ENCODE measurements around the gene GAPDH.
"Not testable (repeated sequence)": the region's sequence is repeated elsewhere in the genome, so short reads cannot be mapped to it uniquely, and the experiment has no call there.

Gene GAPDH

GRCh38 chr12:6533923-6534694 is at the start of gene GAPDH:
GAPDH (plus strand) TSS chr12:6534517; CDS start chr12:6534833, 316 bp downstream.
- peak; percentile 99 for DNase-seq

DNA sequence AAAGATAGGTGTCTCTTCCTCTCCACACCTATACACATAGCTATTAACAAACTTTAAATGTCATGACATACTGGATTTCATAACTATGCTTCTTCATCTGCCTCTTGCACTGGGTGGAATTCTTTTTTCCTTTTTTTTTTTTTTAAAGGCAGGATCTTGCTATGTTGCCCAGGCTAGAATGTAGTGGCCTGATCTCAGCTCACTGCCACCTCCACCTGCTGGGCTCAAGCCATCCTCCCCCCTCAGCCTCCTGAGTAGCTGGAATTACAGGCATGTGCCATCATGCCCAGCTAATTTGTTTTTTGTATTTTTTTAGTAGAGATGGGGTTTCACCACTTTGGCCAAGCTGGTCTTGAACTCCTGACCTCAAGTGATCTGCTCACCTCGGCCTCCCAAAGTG is 46.1 kb upstream of the GAPDH start:
- DNase-seq = no peak

GRCh38 chr12:6489449-6489848 is 44.9 kb upstream of the GAPDH start:
- no peak for DNase-seq

DNA sequence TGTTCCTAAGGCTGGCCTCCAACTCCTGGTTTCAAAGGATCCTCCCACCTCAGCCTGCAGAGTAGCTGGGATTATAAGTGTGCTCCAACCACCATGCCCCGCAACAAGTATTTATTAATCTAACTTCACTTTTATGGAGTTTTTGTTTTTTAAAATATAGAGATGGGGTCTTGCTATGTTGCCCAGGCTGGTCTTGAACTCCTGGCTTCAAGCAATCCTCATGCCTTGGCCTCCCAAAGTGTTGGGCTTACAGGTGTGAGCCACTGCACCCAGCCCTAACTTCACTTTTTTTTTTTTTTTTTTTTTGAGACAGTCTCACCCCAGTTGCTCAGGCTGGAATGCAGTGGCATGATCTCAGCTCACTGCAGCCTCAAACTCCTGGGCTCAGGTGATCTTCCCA is 43.6 kb upstream of the GAPDH start:
- DNase-seq = not testable (repeated sequence)

GRCh38 chr12:6492838-6493496 is 41.4 kb upstream of the GAPDH start, which contains the start of gene MRPL51:
MRPL51 (minus strand) TSS chr12:6493262; CDS start chr12:6493136, 126 bp downstream.
- DNase-seq = peak; percentile 97

DNA sequence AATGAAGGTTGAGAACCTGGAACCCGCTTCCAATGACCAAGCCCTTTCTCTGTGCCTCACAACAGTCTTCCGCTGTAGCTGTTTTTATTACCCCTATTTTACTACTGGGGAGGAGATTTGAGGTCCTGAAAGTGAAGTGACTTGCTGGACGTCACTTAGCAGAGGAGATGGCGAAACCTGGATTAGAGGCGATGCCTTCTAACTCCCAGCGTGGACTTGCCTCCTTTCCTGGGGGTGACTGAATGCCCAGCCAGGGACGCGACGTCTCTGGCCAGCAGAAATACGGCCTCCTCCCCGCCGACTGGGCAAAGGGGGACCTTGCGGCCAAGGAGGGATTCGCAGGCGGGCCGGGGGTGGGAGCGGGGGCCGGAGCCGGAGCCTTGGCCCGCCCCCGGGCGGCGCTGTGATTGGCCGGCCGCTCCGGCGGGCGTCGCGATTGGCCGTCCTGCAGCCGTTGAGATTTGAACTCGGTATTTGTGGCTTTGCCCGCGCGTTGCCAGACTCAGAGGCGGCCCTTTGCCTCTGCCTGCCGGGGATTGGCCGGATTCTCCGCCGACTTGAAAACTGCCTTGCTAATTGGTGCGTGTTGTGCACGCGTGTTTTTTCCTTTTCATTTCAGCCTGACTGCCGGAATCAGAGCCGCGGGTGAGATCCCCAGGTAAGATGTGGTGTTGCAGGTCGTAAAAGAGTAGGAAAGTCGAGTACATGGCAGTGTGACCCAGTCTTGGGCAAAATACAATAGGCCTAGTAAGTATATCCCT is 40.6 kb upstream of the GAPDH start, which contains the start of gene NCAPD2:
NCAPD2 (plus strand) TSS at position 606 of the 761 bp plus-strand sequence. CDS start 997 bp downstream, outside the sequence.
- DNase-seq = peak; percentile 95

- DNase-seq = no peak
Observed at GRCh38 chr12:6494258-6494743, 40.0 kb upstream of the GAPDH start.

- DNase-seq = no peak
Observed at GRCh38 chr12:6494968-6495367, 39.3 kb upstream of the GAPDH start.

GRCh38 chr12:6497291-6497690 is 37.0 kb upstream of the GAPDH start:
- DNase-seq = not testable (repeated sequence)

DNA sequence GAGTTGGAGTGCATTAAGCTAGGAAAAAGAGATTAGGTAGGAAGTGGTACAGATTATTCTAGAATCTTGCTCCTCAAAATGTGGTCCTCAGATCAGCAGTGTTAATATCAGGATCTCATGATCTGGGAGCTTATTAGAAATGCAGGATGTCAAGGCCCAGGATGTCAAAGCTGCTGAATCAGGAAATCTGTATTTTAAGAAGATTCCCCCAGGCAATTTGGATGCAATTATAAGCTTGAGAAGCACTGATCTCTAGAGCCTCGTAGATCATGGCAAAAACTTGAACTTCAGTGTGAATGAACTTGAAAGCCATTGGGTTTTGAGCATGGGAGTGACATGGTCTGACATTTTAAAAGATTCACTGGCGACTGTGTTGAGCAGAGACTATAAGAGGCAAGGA is 33.9 kb upstream of the GAPDH start:
- no peak for DNase-seq

DNA sequence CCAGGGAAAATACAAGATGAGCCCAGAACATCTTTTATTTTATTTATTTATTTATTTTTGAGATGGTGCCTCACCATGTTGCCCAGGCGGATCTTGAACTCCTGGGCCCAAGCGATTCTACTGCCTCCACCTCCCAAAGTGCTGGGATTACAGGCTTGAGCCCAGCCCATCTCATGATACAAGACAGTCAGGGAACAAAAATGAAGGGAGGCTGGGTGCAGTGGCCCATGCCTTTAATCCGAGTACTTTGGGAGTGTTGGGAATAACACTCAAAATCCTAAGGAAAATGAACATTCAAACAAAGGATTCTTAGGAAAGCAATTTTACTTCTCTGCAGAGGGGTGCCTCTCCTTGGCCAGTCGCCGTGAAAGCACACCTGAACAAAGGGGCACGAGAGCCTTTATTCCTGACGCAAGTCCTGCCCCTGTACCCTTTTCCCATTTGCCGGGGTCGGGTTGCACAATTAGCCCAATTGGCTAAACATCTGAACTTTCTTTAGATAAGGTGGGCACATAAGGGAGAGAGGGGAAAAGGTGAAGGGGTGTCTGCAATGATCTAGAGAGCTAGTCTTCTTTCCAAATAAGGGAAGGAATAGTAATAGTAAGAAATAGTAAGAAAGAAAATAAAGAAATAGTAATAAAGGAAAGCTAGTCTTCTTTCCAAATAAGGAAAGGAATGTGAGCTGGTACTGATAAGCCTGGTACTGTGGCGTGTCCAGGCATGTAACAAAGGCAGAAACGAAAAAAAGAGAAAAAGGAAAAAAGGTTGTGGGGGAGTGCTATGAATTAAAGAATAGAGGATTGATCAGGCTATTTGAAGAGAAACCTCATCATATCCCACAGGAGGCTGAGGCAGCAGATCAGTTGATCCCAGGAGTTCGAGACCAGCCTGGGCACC is 27.0 kb upstream of the GAPDH start:
- no peak for DNase-seq

- no peak for DNase-seq
Observed at GRCh38 chr12:6508087-6508486, 26.2 kb upstream of the GAPDH start.

DNA sequence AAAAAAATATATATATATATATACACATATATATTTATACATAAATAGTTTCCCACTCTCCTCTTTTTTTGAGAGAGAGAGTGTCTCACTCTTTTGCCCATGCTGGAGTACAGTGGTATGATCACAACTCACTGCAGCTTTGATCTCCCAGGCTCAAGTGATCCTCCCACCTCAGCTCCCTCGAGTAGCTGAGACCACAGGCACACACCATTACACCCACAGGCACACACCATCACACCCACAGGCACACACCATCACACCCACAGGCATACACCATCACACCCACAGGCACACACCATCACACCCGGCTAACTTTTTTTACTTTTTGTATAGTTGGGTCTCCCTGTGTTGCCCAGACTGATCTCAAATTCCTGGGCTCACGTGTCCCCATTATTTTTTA is 14.1 kb upstream of the GAPDH start:
- no peak for DNase-seq

GRCh38 chr12:6522193-6522592 is 12.1 kb upstream of the GAPDH start:
- no peak for DNase-seq

DNA sequence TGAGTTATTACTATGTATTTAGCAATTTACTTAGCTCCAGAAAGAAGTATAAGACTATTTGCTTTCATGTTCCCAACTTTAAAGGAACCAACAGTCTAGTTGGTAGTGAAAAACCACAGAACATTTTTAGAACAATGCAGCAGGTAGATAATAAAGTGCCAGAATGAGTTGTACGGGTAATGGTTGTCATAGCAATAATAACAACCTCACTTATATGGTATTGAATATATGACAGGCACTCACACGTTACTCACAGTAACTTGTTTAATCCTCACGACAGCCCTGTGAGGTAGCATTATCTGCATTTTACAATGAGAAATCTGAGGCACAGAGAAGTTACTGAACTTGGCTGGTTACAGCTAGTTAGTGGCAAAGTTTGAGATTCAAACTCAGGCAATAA is 10.6 kb upstream of the GAPDH start:
- DNase-seq = no peak

GRCh38 chr12:6524648-6525047 is 9.7 kb upstream of the GAPDH start:
- DNase-seq = no peak

DNA sequence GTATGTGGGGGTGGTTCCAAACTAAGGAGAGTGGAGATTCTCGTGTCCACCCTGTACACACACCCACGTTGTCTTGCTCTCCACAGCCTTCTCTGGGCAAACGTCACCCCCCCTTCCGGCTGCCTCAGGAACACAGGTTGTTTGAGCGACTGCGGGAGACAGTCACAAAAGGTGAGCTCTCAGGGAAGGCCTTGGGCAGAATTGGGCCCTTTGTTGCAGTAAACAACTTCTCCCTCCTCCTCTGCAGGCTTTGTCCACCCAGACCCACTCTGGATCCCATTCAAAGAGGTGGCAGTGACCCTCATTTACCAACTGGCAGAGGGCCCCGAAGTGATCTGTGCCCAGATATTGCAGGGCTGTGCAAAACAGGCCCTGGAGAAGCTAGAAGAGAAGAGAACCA is 8.1 kb upstream of the GAPDH start:
- no peak for DNase-seq

GRCh38 chr12:6526766-6527525 is 7.4 kb upstream of the GAPDH start:
- no peak for DNase-seq

DNA sequence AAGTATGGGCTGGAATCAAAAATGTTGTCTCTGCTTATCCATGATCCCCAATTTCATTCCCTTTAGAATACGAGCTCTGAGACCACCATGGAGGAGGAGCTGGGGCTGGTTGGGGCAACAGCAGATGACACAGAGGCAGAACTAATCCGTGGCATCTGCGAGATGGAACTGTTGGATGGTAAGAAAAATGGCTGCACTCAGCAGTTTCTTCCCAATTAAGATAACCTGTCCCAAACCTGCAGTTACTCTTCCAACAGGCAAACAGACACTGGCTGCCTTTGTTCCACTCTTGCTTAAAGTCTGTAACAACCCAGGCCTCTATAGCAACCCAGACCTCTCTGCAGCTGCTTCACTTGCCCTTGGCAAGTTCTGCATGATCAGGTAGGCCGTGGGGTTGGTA is 6.6 kb upstream of the GAPDH start:
- no peak for DNase-seq

DNA sequence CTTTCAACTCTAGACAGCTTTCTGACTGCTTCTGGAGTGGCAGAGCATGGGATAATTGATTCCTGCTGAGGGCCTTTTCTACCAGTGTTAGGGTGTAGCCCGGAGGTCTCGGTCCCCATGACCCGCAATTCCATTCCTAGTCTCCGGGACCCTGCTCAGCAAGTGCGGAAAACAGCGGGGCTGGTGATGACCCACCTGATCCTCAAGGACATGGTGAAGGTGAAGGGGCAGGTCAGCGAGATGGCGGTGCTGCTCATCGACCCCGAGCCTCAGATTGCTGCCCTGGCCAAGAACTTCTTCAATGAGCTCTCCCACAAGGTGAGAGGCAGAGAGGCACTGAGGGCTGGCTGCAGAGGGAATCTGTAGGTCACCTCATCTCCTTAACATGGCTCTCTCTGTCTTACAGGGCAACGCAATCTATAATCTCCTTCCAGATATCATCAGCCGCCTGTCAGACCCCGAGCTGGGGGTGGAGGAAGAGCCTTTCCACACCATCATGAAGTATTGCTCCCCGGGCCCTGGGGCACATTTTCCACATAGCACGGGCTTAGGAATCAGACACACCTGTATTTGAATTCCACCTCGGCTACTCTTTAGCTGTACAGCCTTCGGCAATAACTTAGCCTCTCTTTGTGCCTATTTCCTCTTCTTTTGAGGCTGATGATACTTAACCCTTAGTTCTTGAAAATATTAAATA is 5.6 kb upstream of the GAPDH start:
- DNase-seq = no peak

GRCh38 chr12:6529291-6529737 is 5.0 kb upstream of the GAPDH start:
- peak; percentile 37 for DNase-seq
